RWPE2 (cell line): Measurements from ENCODE around the gene PAMR1.

Experiments used
- ATAC-seq: fragments of 200-7000 bp; cut with Tn5 transposase; 3 replicates; pipeline ENCODE4 v1.9.1; 2021; ENCODE audit warnings: low read depth
- DNase-seq: peaks from one replicate; pipeline ENCODE4 v3.0.0-alpha.2; 2020; ENCODE audit warnings: low spot score
- H3K27ac ChIP-seq: fragments of 450-650 bp; 2 replicates; pipeline ENCODE4 v1.5.1; 2017; ENCODE audit warnings: mild to moderate bottlenecking; ENCODE audit not compliant: poor library complexity, severe bottlenecking
- H3K27me3 ChIP-seq: fragments of 250-450 bp; sonication (Bioruptor Pico); 2 replicates; pipeline ENCODE4 v1.5.1; 2021; ENCODE audit warnings: mild to moderate bottlenecking, moderate library complexity; ENCODE audit not compliant: insufficient read depth, poor library complexity, severe bottlenecking
- H3K36me3 ChIP-seq: fragments of 250-450 bp; sonication (Bioruptor Pico); 2 replicates; pipeline ENCODE4 v1.5.1; 2020; ENCODE audit warnings: low read depth, mild to moderate bottlenecking, moderate library complexity
- H3K4me1 ChIP-seq: fragments of 250-450 bp; sonication (Bioruptor Pico); 2 replicates; pipeline ENCODE4 v1.5.1; 2021; ENCODE audit warnings: mild to moderate bottlenecking, moderate library complexity; ENCODE audit not compliant: insufficient read depth, poor library complexity, severe bottlenecking
- H3K4me3 ChIP-seq: fragments of 250-450 bp; sonication (Bioruptor Pico); 2 replicates; pipeline ENCODE4 v1.5.1; 2021; ENCODE audit warnings: mild to moderate bottlenecking, moderate library complexity; ENCODE audit not compliant: severe bottlenecking
- H3K9me3 ChIP-seq: fragments of 250-450 bp; sonication (Bioruptor Pico); 2 replicates; pipeline ENCODE4 v1.5.1; 2021; ENCODE audit warnings: mild to moderate bottlenecking, moderate library complexity; ENCODE audit not compliant: severe bottlenecking
- TF ChIP-seq, protein P1 (sequence below): fragments of 450-650 bp; IDR thresholded peaks from one replicate; pipeline ENCODE4 v1.5.1; 2017; ENCODE audit warnings: mild to moderate bottlenecking, moderate library complexity; ENCODE audit not compliant: poor library complexity, severe bottlenecking

PAMR1 gene

DNA sequence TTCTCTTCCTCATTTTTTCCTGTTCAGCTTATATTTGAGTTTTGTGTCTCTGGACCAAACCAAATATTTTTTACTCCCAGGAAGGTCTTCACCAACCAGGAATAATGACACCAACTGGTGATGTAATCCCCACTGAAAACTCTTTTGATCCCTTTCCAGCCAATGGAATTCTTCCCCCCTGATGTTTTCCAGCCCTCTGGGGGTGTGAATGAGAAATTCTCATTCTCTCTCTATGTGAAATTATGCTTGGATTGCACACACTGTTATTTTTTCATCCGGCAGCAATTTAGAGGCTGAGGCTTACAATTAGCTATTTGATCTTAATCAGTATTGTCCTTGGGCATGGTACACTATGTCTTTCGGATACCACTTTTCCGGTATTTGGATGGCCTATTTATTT, 66.6 kb downstream of the PAMR1 start:
- no peak overlapping the region for H3K4me3 ChIP-seq
- ATAC-seq (no peak), DNase-seq (no peak)
- no peaks in the 10 kb centered on the region for H3K36me3 ChIP-seq
- no peak overlapping the region for H3K27ac ChIP-seq
- no peaks in the 10 kb centered on the region for H3K9me3 ChIP-seq
- H3K4me1 ChIP-seq: no peaks in the 10 kb centered on the region
- TF ChIP-seq, protein P1, sequence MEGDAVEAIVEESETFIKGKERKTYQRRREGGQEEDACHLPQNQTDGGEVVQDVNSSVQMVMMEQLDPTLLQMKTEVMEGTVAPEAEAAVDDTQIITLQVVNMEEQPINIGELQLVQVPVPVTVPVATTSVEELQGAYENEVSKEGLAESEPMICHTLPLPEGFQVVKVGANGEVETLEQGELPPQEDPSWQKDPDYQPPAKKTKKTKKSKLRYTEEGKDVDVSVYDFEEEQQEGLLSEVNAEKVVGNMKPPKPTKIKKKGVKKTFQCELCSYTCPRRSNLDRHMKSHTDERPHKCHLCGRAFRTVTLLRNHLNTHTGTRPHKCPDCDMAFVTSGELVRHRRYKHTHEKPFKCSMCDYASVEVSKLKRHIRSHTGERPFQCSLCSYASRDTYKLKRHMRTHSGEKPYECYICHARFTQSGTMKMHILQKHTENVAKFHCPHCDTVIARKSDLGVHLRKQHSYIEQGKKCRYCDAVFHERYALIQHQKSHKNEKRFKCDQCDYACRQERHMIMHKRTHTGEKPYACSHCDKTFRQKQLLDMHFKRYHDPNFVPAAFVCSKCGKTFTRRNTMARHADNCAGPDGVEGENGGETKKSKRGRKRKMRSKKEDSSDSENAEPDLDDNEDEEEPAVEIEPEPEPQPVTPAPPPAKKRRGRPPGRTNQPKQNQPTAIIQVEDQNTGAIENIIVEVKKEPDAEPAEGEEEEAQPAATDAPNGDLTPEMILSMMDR: no peak
- H3K27me3 ChIP-seq: peaks cover 2% of the 10 kb centered on the region

DNA sequence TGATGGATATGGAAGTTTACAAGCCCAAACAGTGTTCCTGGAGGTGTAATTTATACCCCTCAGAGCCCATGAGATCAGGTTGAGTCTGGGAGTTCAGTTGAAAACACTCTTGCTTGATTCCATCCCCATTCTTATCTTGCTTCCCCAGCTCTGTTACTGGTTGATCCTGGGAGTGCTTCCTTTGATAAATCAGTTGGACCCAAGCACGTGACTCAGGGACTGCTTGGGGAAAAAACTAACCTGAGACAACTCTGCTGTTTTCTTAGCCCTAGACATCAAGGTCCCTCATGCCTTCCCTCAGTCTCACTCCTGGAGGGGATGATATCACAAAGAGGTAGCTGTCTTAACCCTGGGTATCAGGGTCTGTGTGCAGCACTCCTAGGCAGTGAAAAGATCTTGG, 71.1 kb downstream of the PAMR1 start:
- TF ChIP-seq, protein P1: no peak
- Histone ChIP-seq H3K27ac (no peak overlapping the region), H3K4me1 (no peaks in the 10 kb centered on the region), H3K27me3 (peaks cover 6% of the 10 kb centered on the region), H3K36me3 (no peaks in the 10 kb centered on the region), H3K9me3 (no peaks in the 10 kb centered on the region), H3K4me3 (no peak overlapping the region)
- ATAC-seq (no peak), DNase-seq (no peak)

DNA sequence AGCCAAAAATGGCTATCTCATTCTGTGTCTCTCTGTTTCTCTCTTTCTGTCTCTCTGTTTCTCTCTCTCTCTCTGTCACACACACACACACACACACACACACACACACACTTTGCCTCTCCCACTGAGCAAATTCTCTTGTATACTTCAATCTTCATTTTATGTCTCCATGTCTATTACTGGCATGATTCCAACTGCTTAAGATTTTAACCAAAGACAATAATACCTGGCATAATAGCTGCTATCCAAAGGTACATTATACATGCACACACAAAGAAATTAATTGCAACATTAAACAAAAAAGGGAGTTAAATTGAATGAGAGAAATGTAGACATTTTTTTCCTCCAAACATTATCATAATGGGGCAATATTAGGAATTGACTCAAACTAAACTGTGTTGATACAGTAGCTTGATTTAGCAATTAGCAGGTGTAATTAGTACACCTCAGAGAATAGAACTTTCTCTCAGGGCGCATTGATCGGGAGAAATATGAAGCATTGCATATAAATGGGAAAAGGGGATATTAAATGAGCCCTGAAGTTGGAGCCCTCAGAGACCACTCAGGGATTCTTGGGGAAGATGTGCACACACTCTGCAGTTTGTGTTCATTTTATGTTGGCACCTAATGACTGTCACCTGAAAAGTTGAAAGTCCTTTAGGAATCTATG, 88.7 kb downstream of the PAMR1 start:
- no peaks in the 10 kb centered on the region for H3K9me3 ChIP-seq
- ATAC-seq: no peak
- peaks cover 27% of the 10 kb centered on the region for H3K27me3 ChIP-seq

DNA sequence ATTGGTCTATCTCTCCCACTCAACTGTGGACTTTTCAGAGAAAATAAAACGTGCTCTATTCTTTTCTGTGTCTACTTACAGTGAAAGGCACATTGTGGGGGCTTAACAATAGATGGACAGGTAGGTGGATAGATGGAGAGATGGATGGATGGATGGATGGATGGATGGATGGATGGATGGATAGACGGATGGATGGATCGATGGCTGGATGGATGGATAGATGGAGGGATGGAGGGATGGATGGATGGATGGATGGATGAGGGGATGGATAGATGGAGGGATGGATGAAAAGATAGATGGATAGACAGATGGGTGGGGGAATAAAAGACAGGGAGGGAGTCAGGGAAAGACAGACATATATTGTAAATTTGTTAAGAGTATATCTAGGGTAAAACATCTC, 91.8 kb downstream of the PAMR1 start:
- no peak for DNase-seq
- no peaks in the 10 kb centered on the region for H3K9me3 ChIP-seq
- no peak overlapping the region for H3K27ac ChIP-seq
- H3K4me3 ChIP-seq: no peak overlapping the region
- TF ChIP-seq, protein P1: no peak
- no peaks in the 10 kb centered on the region for H3K4me1 ChIP-seq
- no peak for ATAC-seq
- H3K27me3 ChIP-seq: peaks cover 17% of the 10 kb centered on the region
- H3K36me3 ChIP-seq: no peaks in the 10 kb centered on the region

More for the DNA sequence above, 88.7 kb downstream of the PAMR1 start:
- no peak overlapping the region for H3K27ac ChIP-seq
- no peaks in the 10 kb centered on the region for H3K36me3 ChIP-seq
- no peak overlapping the region for H3K4me3 ChIP-seq
- DNase-seq: no peak
- no peaks in the 10 kb centered on the region for H3K4me1 ChIP-seq
- TF ChIP-seq, protein P1: no peak

DNA sequence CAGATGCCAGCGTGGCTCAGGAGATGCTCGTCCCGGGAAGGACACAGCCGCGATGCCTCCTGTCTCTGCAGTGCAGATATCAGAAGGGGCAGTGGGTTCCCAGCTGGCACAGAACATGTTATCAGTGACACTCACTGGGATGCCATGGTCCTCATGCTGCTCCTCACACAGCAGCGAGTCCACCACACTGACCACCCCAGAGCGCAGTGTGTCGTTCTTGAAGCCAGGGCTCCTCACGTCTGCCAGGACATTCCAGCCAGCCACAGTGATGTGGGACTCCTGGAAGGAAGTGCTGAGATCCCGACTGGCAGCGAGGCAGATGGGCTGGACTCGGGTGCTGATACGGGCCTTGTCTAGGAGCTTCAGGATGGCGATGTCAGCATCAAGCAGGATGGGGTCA, 93.0 kb downstream of the PAMR1 start:
- ATAC-seq: no peak
- peaks cover 15% of the 10 kb centered on the region for H3K27me3 ChIP-seq

More for the DNA sequence above, 93.0 kb downstream of the PAMR1 start:
- TF ChIP-seq, protein P1: no peak
- no peak for DNase-seq
- H3K27ac ChIP-seq: no peak overlapping the region
- H3K9me3 ChIP-seq: no peaks in the 10 kb centered on the region
- H3K36me3 ChIP-seq: no peaks in the 10 kb centered on the region
- no peak overlapping the region for H3K4me3 ChIP-seq
- H3K4me1 ChIP-seq: no peaks in the 10 kb centered on the region
